ENCODE measurements around the gene PLCL2.

Gene PLCL2

GRCh38 chr3:16865335-16865734 lies 19.4 kb upstream of the PLCL2 start:
- TF ChIP-seq ZFX (IDR thresholded peaks at IDR 0.05; ENCODE audit: borderline replicate concordance) (no peak), CTCF (IDR thresholded peaks at IDR 0.05) (no peak)
- no peak overlapping the region for H3K27ac ChIP-seq

GRCh38 chr3:16866571-16866970 lies 18.2 kb upstream of the PLCL2 start:
- H3K27ac ChIP-seq, result no peak overlapping the region
- TF ChIP-seq CTCF (IDR thresholded peaks at IDR 0.05), result no peak
- TF ChIP-seq ZFX (IDR thresholded peaks at IDR 0.05; ENCODE audit: borderline replicate concordance), result no peak

- no peak overlapping the region for H3K27ac ChIP-seq
- no peak for TF ChIP-seq CTCF (IDR thresholded peaks at IDR 0.05)
- TF ChIP-seq ZFX (IDR thresholded peaks at IDR 0.05; ENCODE audit: borderline replicate concordance), result no peak
These were observed 16.2 kb upstream of the PLCL2 start for GRCh38 chr3:16868513-16868912.

- no peak overlapping the region for H3K27ac ChIP-seq
- TF ChIP-seq CTCF (IDR thresholded peaks at IDR 0.05) (no peak), ZFX (IDR thresholded peaks at IDR 0.05; ENCODE audit: borderline replicate concordance) (no peak)
These were observed 15.3 kb upstream of the PLCL2 start for GRCh38 chr3:16869261-16870005.

- no peak overlapping the region for H3K27ac ChIP-seq
- TF ChIP-seq CTCF (IDR thresholded peaks at IDR 0.05) (no peak), ZFX (IDR thresholded peaks at IDR 0.05; ENCODE audit: borderline replicate concordance) (no peak)
These were observed 12.6 kb upstream of the PLCL2 start for GRCh38 chr3:16871915-16872842.

GRCh38 chr3:16873872-16874271 lies 10.9 kb upstream of the PLCL2 start:
- no peak for TF ChIP-seq CTCF (IDR thresholded peaks at IDR 0.05)
- TF ChIP-seq ZFX (IDR thresholded peaks at IDR 0.05; ENCODE audit: borderline replicate concordance), result no peak
- H3K27ac ChIP-seq, result no peak overlapping the region
